Skin epidermis (tissue), 12 donors: ENCODE results near the gene HYCC1.
A peak's percentile ranks its signal among the peaks of the same experiment; 100 is the strongest.
"Not testable (repeated sequence)": the region's sequence is repeated elsewhere in the genome, so short reads cannot be mapped to it uniquely, and the experiment has no call there.

ENCODE experiments used
- H3K27ac ChIP-seq, 21 experiments: fragments of 200-600 bp; sonication (generic) in 11 of 21; one replicate each; pipeline ENCODE4 v1.5.0; 2020; ENCODE audit warnings: mild to moderate bottlenecking in 3 of 21, inconsistent platforms in 2 of 21, moderate library complexity in 2 of 21
- H3K4me3 ChIP-seq, 7 experiments: fragments of 200-600 bp; sonication (generic) in 2 of 7; one replicate each; pipeline ENCODE4 v1.5.0; 2020; ENCODE audit warnings: inconsistent platforms in 2 of 7, mild to moderate bottlenecking in 2 of 7, moderate library complexity in 1 of 7

The HYCC1 gene

GRCh38 chr7:23013715-23014649, at the start of gene HYCC1:
HYCC1 (minus strand) TSS chr7:23014130; CDS start chr7:22991111, 23,019 bp downstream.
- H3K27ac ChIP-seq, result peak within 1 kb of the TSS; percentile 58 to 92 (median 84)
- H3K4me3 ChIP-seq, result peak within 1 kb of the TSS; percentile 75 to 98 (median 92)

GRCh38 chr7:23062452-23062851, 48.5 kb upstream of the HYCC1 start:
- Histone ChIP-seq H3K4me3 (no peak overlapping the region), H3K27ac (no peak overlapping the region)

GRCh38 chr7:23061327-23061726, 47.4 kb upstream of the HYCC1 start:
- Histone ChIP-seq H3K4me3 (no peak overlapping the region), H3K27ac (no peak overlapping the region)

- H3K27ac ChIP-seq, result no peak overlapping the region
- no peak overlapping the region for H3K4me3 ChIP-seq
Measured at GRCh38 chr7:23058408-23059096, 44.6 kb upstream of the HYCC1 start.

GRCh38 chr7:23055582-23056178, 41.8 kb upstream of the HYCC1 start:
- no peak overlapping the region for H3K27ac ChIP-seq
- no peak overlapping the region for H3K4me3 ChIP-seq

- not testable (repeated sequence) for H3K4me3 ChIP-seq, H3K27ac ChIP-seq
Measured at GRCh38 chr7:23051124-23051485, 37.2 kb upstream of the HYCC1 start.

GRCh38 chr7:23046336-23046735, 32.4 kb upstream of the HYCC1 start:
- not testable (repeated sequence) for H3K4me3 ChIP-seq, H3K27ac ChIP-seq

- not testable (repeated sequence) for H3K4me3 ChIP-seq, H3K27ac ChIP-seq
Measured at GRCh38 chr7:23045086-23045485, 31.2 kb upstream of the HYCC1 start.

- Histone ChIP-seq H3K27ac (no peak overlapping the region), H3K4me3 (no peak overlapping the region)
Measured at GRCh38 chr7:23044581-23044980, 30.7 kb upstream of the HYCC1 start.

- no peak overlapping the region for H3K4me3 ChIP-seq
- no peak overlapping the region for H3K27ac ChIP-seq
Measured at GRCh38 chr7:23043441-23043840, 29.5 kb upstream of the HYCC1 start.

- H3K27ac ChIP-seq, H3K4me3 ChIP-seq: not testable (repeated sequence)
Measured at GRCh38 chr7:23039674-23040073, 25.7 kb upstream of the HYCC1 start.

- H3K27ac ChIP-seq, result not testable (repeated sequence)
- peak overlapping the region in 1 of 7 experiments; percentile 12 for H3K4me3 ChIP-seq
Measured at GRCh38 chr7:23035542-23036371, 21.8 kb upstream of the HYCC1 start.

- Histone ChIP-seq H3K4me3 (no peak overlapping the region), H3K27ac (no peak overlapping the region)
Measured at GRCh38 chr7:23027261-23027660, 13.3 kb upstream of the HYCC1 start.

GRCh38 chr7:23026164-23026563, 12.2 kb upstream of the HYCC1 start:
- H3K27ac ChIP-seq, result no peak overlapping the region

GRCh38 chr7:23024454-23024853, 10.5 kb upstream of the HYCC1 start:
- Histone ChIP-seq H3K4me3 (no peak overlapping the region), H3K27ac (no peak overlapping the region)

More at GRCh38 chr7:23026164-23026563, 12.2 kb upstream of the HYCC1 start:
- H3K4me3 ChIP-seq, result no peak overlapping the region

GRCh38 chr7:23022851-23023250, 8.9 kb upstream of the HYCC1 start:
- H3K27ac ChIP-seq, result peak overlapping the region in 1 of 21 experiments; percentile 2
- H3K4me3 ChIP-seq, result no peak overlapping the region

GRCh38 chr7:23022258-23022769, 8.4 kb upstream of the HYCC1 start:
- H3K27ac ChIP-seq, result peak overlapping the region in 4 of 21 experiments; percentile 2 to 58 (median 54)

GRCh38 chr7:23021596-23021995, 7.7 kb upstream of the HYCC1 start:
- Histone ChIP-seq H3K27ac (peak overlapping the region in 11 of 21 experiments; percentile 11 to 74 (median 55)), H3K4me3 (no peak overlapping the region)

More at GRCh38 chr7:23022258-23022769, 8.4 kb upstream of the HYCC1 start:
- H3K4me3 ChIP-seq, result no peak overlapping the region

- Histone ChIP-seq H3K27ac (peak overlapping the region in 14 of 21 experiments; percentile 21 to 74 (median 56)), H3K4me3 (no peak overlapping the region)
Measured at GRCh38 chr7:23020742-23021401, 6.9 kb upstream of the HYCC1 start.
